Measurements from ENCODE around the gene MDGA2. TPM values are rescaled to one million over a fixed set of nuclear protein-coding genes. Genes with fewer than 3 reads are reported as not detected.

Gene MDGA2
- total and polyA plus RNA-seq, 7 experiments from 2014 or later: not detected

DNA sequence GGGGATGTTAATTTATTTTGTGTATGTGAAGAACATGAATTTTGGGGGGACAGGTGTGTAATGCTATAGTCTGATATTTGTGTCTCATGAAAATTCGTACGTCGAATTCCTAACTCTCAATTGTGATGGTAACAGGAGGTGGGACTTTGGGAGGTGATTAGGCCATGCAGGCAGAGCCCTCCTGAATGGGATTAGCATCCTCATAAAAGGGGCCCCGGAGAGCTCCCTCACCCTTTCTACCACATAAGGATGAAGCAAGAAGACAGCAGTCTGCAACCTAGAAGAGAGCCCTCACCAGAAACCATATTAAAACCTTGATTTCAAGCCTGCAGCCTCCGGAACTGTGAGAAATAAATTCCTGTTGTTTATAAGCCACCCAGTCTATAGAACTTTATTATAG, 165.4 kb downstream of the MDGA2 start:
- Histone ChIP-seq H3K4me1 (ENCODE audit: control insufficient read depth in 2 of 2, insufficient read depth in 2 of 2, low read length in 2 of 2) (no peaks in the 10 kb centered on the region), H3K27ac (ENCODE audit: low read depth, low read length) (no peak overlapping the region), H3K9me3 (ENCODE audit: control insufficient read depth in 2 of 3, low read length in 3 of 3) (no peaks in the 10 kb centered on the region), H3K36me3 (ENCODE audit: control insufficient read depth in 2 of 3, insufficient read depth in 3 of 3, low read length in 3 of 3) (no peaks in the 10 kb centered on the region), H3K27me3 (ENCODE audit: control insufficient read depth in 2 of 2, insufficient read depth in 2 of 2, low read length in 2 of 2) (no peaks in the 10 kb centered on the region), H3K4me3 (ENCODE audit: low read length) (no peak overlapping the region)
- CTCF ChIA-PET: no interaction called here
- POLR2A ChIA-PET: no interaction called here
- H3K4me3 Mint-ChIP-seq: no peak overlapping the region
- H3K4me1 Mint-ChIP-seq: no peaks in the 10 kb centered on the region
- H3K36me3 Mint-ChIP-seq: no peaks in the 10 kb centered on the region
- DNase-seq (no peak), ATAC-seq (no peak)
- H3K9me3 Mint-ChIP-seq: peaks cover under 1 to 17% (median 8%) of the 10 kb centered on the region in 11 donors
- H3K27ac Mint-ChIP-seq: no peak overlapping the region
- intact Hi-C loops (cut with micrococcal nuclease): no loop called here
- H3K27me3 Mint-ChIP-seq: no peaks in the 10 kb centered on the region

DNA sequence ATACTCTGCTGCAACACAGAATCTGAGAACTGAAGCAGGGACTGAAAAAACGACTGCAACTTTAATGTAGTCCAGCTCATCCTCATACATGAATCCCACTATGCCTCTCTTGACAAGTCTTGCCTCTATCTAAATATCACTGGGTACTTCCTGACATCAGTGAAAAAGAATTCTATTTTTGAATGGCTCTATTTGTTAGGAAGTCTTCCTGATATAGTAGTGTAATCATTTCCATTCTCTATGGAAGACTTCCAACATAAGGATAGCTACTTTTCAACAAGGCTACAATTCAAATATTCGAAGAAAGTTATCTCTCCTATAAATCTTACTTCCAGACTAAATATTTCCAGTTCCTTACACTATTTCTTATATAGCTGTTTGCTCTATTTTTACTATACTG, 167.5 kb downstream of the MDGA2 start:
- H3K9me3 ChIP-seq (ENCODE audit: control insufficient read depth in 2 of 3, low read length in 3 of 3): no peaks in the 10 kb centered on the region
- no peak overlapping the region for H3K27ac ChIP-seq (ENCODE audit: low read depth, low read length)
- no peaks in the 10 kb centered on the region for H3K36me3 Mint-ChIP-seq
- no peak overlapping the region for H3K4me3 ChIP-seq (ENCODE audit: low read length)
- DNase-seq (no peak), ATAC-seq (no peak)
- intact Hi-C loops (cut with micrococcal nuclease): no loop called here
- ChIA-PET POLR2A (no interaction called here), CTCF (no interaction called here)
- H3K27me3 Mint-ChIP-seq: no peaks in the 10 kb centered on the region
- H3K4me3 Mint-ChIP-seq: no peak overlapping the region
- H3K27me3 ChIP-seq (ENCODE audit: control insufficient read depth in 2 of 2, insufficient read depth in 2 of 2, low read length in 2 of 2): no peaks in the 10 kb centered on the region
- H3K27ac Mint-ChIP-seq: no peak overlapping the region
- no peaks in the 10 kb centered on the region for H3K4me1 Mint-ChIP-seq
- H3K4me1 ChIP-seq (ENCODE audit: control insufficient read depth in 2 of 2, insufficient read depth in 2 of 2, low read length in 2 of 2): no peaks in the 10 kb centered on the region
- no peaks in the 10 kb centered on the region for H3K36me3 ChIP-seq (ENCODE audit: control insufficient read depth in 2 of 3, insufficient read depth in 3 of 3, low read length in 3 of 3)
- peaks cover 0 to 21% (median 8%) of the 10 kb centered on the region in 11 donors for H3K9me3 Mint-ChIP-seq

DNA sequence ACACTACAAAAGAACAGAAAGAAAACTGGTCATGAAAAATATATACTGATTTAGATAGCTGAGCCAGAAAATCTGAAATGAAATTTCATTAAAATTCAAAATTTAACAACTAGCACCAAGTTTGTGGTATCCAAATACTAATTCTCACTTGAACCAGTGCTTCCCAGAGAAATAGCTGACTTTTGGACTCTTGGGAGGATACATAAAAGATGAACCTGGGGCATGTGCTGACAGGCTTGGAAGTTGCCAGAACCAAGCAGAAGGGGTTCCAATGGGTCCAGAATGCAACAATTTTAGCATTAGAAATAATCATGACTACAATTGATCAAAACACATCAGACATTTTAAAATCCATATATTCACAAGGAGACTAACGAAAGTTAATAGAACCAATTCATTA, 175.0 kb downstream of the MDGA2 start:
- intact Hi-C loops (cut with micrococcal nuclease): no loop called here
- CTCF ChIA-PET: no interaction called here

DNA sequence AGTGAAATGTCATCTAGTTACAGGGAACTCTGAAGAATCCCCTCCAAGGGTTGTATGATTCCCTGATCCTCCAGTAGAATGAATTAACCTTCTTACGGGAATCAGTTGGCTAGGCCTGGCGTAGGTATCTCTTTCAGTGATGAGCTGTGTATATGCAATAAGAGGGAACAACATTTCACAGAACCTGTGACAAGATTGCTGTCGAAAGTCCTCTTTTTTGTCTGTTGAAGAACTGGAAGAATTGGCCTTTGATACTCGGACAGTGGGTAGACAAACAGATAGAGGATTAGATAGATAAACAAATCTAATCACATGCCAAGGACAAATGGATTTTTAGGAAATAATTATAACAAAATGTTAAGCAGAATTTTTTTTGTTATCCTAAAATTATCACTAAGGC, 184.6 kb downstream of the MDGA2 start:
- H3K36me3 ChIP-seq (ENCODE audit: control insufficient read depth in 2 of 3, insufficient read depth in 3 of 3, low read length in 3 of 3): no peaks in the 10 kb centered on the region
- intact Hi-C loops (cut with micrococcal nuclease): no loop called here
- no peaks in the 10 kb centered on the region for H3K4me1 Mint-ChIP-seq
- H3K9me3 ChIP-seq (ENCODE audit: control insufficient read depth in 2 of 3, low read length in 3 of 3): no peaks in the 10 kb centered on the region
- no peaks in the 10 kb centered on the region for H3K36me3 Mint-ChIP-seq
- no peak for DNase-seq
- H3K27ac ChIP-seq (ENCODE audit: low read depth, low read length): no peak overlapping the region
- ChIA-PET CTCF (no interaction called here), POLR2A (no interaction called here)
- no peak for ATAC-seq
- H3K27me3 Mint-ChIP-seq: no peaks in the 10 kb centered on the region
- no peaks in the 10 kb centered on the region for H3K4me1 ChIP-seq (ENCODE audit: control insufficient read depth in 2 of 2, insufficient read depth in 2 of 2, low read length in 2 of 2)
- no peak overlapping the region for H3K4me3 Mint-ChIP-seq
- H3K27ac Mint-ChIP-seq: no peak overlapping the region
- H3K9me3 Mint-ChIP-seq: peaks cover 0 to 11% (median 2%) of the 10 kb centered on the region in 11 donors
- H3K4me3 ChIP-seq (ENCODE audit: low read length): no peak overlapping the region
- H3K27me3 ChIP-seq (ENCODE audit: control insufficient read depth in 2 of 2, insufficient read depth in 2 of 2, low read length in 2 of 2): no peaks in the 10 kb centered on the region

More for the DNA sequence above, 175.0 kb downstream of the MDGA2 start:
- Mint-ChIP-seq H3K4me1 (no peaks in the 10 kb centered on the region), H3K27ac (no peak overlapping the region), H3K36me3 (no peaks in the 10 kb centered on the region), H3K27me3 (no peaks in the 10 kb centered on the region), H3K9me3 (peaks cover 0 to 5% (median 2%) of the 10 kb centered on the region in 11 donors), H3K4me3 (no peak overlapping the region)
- no peak for DNase-seq
- no peaks in the 10 kb centered on the region for H3K4me1 ChIP-seq (ENCODE audit: control insufficient read depth in 2 of 2, insufficient read depth in 2 of 2, low read length in 2 of 2)
- H3K9me3 ChIP-seq (ENCODE audit: control insufficient read depth in 2 of 3, low read length in 3 of 3): no peaks in the 10 kb centered on the region
- H3K27me3 ChIP-seq (ENCODE audit: control insufficient read depth in 2 of 2, insufficient read depth in 2 of 2, low read length in 2 of 2): no peaks in the 10 kb centered on the region
- POLR2A ChIA-PET: no interaction called here
- no peak overlapping the region for H3K4me3 ChIP-seq (ENCODE audit: low read length)
- no peak for ATAC-seq
- no peaks in the 10 kb centered on the region for H3K36me3 ChIP-seq (ENCODE audit: control insufficient read depth in 2 of 3, insufficient read depth in 3 of 3, low read length in 3 of 3)
- no peak overlapping the region for H3K27ac ChIP-seq (ENCODE audit: low read depth, low read length)

DNA sequence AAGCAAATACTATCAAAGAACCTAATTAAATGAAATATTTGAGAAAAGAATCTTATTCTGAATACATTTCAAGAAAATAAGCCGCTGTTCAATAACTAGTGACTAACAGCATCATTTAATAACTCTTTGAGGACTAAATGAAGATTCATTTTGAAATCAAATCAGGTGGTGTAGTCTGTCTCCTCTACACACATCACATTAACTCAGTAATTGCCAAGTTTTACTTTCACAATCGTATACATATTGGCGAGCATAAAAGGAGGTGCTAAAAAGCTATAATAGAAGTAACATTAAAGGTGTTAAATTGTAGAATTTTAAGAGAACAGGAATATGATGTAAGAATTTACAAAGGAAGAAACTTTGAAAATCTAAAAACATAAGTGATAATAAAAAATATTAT, 185.1 kb downstream of the MDGA2 start:
- no peak overlapping the region for H3K4me3 Mint-ChIP-seq
- H3K4me1 ChIP-seq (ENCODE audit: control insufficient read depth in 2 of 2, insufficient read depth in 2 of 2, low read length in 2 of 2): no peaks in the 10 kb centered on the region
- H3K4me1 Mint-ChIP-seq: no peaks in the 10 kb centered on the region
- intact Hi-C loops (cut with micrococcal nuclease): no loop called here
- no peak overlapping the region for H3K27ac Mint-ChIP-seq
- no peaks in the 10 kb centered on the region for H3K27me3 ChIP-seq (ENCODE audit: control insufficient read depth in 2 of 2, insufficient read depth in 2 of 2, low read length in 2 of 2)
- no peaks in the 10 kb centered on the region for H3K27me3 Mint-ChIP-seq
- peaks cover 0 to 8% (median 2%) of the 10 kb centered on the region in 11 donors for H3K9me3 Mint-ChIP-seq
- DNase-seq (no peak), ATAC-seq (no peak)
- CTCF ChIA-PET: no interaction called here
- POLR2A ChIA-PET: interaction anchor here (0.6 kb wide), 1 partner anchor 32 kb away, joined by 3 read pairs; no protein-coding TSS in a partner anchor
- H3K36me3 Mint-ChIP-seq: no peaks in the 10 kb centered on the region
- H3K4me3 ChIP-seq (ENCODE audit: low read length): no peak overlapping the region
- H3K27ac ChIP-seq (ENCODE audit: low read depth, low read length): no peak overlapping the region
- H3K36me3 ChIP-seq (ENCODE audit: control insufficient read depth in 2 of 3, insufficient read depth in 3 of 3, low read length in 3 of 3): no peaks in the 10 kb centered on the region
- H3K9me3 ChIP-seq (ENCODE audit: control insufficient read depth in 2 of 3, low read length in 3 of 3): no peaks in the 10 kb centered on the region

DNA sequence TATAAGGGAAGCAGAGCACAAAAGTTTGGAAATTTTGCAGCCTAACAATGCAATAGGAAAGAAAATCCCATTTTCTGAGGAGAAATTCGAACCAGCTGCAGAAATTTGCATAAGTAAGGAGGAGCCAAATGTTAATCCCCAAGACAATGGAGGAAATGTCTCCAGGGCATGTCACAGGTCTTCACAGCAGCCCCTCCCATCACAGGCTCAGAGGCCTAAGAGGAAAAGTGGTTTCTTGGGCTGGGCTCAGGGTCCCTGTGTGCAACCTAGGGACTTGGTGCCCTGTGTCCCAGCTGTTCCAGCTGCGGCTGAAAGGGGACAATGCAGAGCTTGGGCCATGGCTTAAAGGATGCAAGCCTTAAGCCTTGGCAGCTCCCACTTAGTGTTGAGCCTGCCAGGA, 190.0 kb downstream of the MDGA2 start:
- H3K4me3 ChIP-seq (ENCODE audit: low read length): no peak overlapping the region
- Mint-ChIP-seq H3K4me3 (no peak overlapping the region), H3K9me3 (peaks cover 0 to 12% (median 4%) of the 10 kb centered on the region in 11 donors), H3K27ac (no peak overlapping the region), H3K27me3 (no peaks in the 10 kb centered on the region), H3K36me3 (no peaks in the 10 kb centered on the region), H3K4me1 (no peaks in the 10 kb centered on the region)
- no peak for ATAC-seq
- CTCF ChIA-PET: no interaction called here
- DNase-seq: no peak
- no peaks in the 10 kb centered on the region for H3K4me1 ChIP-seq (ENCODE audit: control insufficient read depth in 2 of 2, insufficient read depth in 2 of 2, low read length in 2 of 2)
- POLR2A ChIA-PET: no interaction called here
- H3K36me3 ChIP-seq (ENCODE audit: control insufficient read depth in 2 of 3, insufficient read depth in 3 of 3, low read length in 3 of 3): no peaks in the 10 kb centered on the region
- no peak overlapping the region for H3K27ac ChIP-seq (ENCODE audit: low read depth, low read length)
- H3K27me3 ChIP-seq (ENCODE audit: control insufficient read depth in 2 of 2, insufficient read depth in 2 of 2, low read length in 2 of 2): no peaks in the 10 kb centered on the region
- intact Hi-C loops (cut with micrococcal nuclease): no loop called here
- no peaks in the 10 kb centered on the region for H3K9me3 ChIP-seq (ENCODE audit: control insufficient read depth in 2 of 3, low read length in 3 of 3)

DNA sequence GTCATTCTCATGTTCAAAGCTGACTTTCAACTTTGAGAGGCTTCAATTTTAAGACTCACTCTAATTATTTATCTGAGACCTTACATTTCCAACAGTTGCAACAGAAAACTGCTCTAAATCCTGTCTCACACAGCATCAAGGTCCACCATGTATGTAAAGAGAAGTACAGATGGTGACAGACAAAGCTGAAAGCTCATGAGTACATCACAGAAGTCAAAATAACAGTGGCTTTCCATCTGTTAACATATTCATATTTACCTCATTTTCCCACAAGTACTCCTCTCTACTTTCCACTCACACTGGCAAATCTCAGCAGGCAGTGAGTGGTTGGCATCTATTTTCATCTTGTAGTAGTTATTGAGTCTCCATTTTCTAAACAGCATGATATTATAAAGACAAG, 192.0 kb downstream of the MDGA2 start:
- Histone ChIP-seq H3K27ac (ENCODE audit: low read depth, low read length) (no peak overlapping the region), H3K4me3 (ENCODE audit: low read length) (no peak overlapping the region), H3K27me3 (ENCODE audit: control insufficient read depth in 2 of 2, insufficient read depth in 2 of 2, low read length in 2 of 2) (no peaks in the 10 kb centered on the region), H3K36me3 (ENCODE audit: control insufficient read depth in 2 of 3, insufficient read depth in 3 of 3, low read length in 3 of 3) (no peaks in the 10 kb centered on the region), H3K4me1 (ENCODE audit: control insufficient read depth in 2 of 2, insufficient read depth in 2 of 2, low read length in 2 of 2) (no peaks in the 10 kb centered on the region), H3K9me3 (ENCODE audit: control insufficient read depth in 2 of 3, low read length in 3 of 3) (no peaks in the 10 kb centered on the region)
- peaks cover 0 to 12% (median 5%) of the 10 kb centered on the region in 11 donors for H3K9me3 Mint-ChIP-seq
- ChIA-PET POLR2A (no interaction called here), CTCF (no interaction called here)
- DNase-seq (no peak), ATAC-seq (no peak)
- H3K36me3 Mint-ChIP-seq: no peaks in the 10 kb centered on the region
- H3K27me3 Mint-ChIP-seq: no peaks in the 10 kb centered on the region
- H3K4me1 Mint-ChIP-seq: no peaks in the 10 kb centered on the region
- no peak overlapping the region for H3K27ac Mint-ChIP-seq
- intact Hi-C loops (cut with micrococcal nuclease): no loop called here
- no peak overlapping the region for H3K4me3 Mint-ChIP-seq
